SK-N-SH (cell line): ENCODE results near the gene RCE1. TPM values are rescaled to one million over a fixed set of nuclear protein-coding genes. Genes with fewer than 3 reads are reported as not detected.

Source experiments
- CTCF ChIA-PET: fragments of 300-600, 350-600 bp; formaldehyde crosslinking; extraction: SDS; loops from one replicate; lab custom pipeline; 2021; lab: Yijun Ruan, JAX
- POLR2A ChIA-PET: fragments of 350-600 bp; sonication (Branson Sonifier 250); formaldehyde crosslinking; extraction: SDS; loops from one replicate; lab custom pipeline; 2020; ENCODE audit warnings: antibody characterized with exemption, inconsistent platforms; lab: Yijun Ruan, JAX
- DNase-seq: peaks from one replicate; pipeline ENCODE4 v3.0.0; 2012
- H2AFZ ChIP-seq: fragments of 200-600 bp; sonication (generic); 2 replicates; pipeline ENCODE4 v1.8.1; 2016; ENCODE audit warnings: antibody characterized with exemption, mild to moderate bottlenecking, low read depth
- H3F3A ChIP-seq: fragments of 200-600 bp; sonication (generic); replicated peaks from 2 replicates; pipeline ENCODE3; 2016; ENCODE audit warnings: antibody characterized with exemption, mild to moderate bottlenecking; ENCODE audit not compliant: insufficient read depth
- H3K27ac ChIP-seq, 2 experiments: fragments of 200-500 bp in 1 of 2; fragments of 200-600 bp in 1 of 2; sonication (Bioruptor generic) in 1 of 2; sonication (generic), shearing (Covaris generic) in 1 of 2; 2 replicates each; pipeline versions ENCODE4 v1.5.1 to v1.6.1; 2014 to 2016; ENCODE audit warnings: low read depth in 2 of 2, inconsistent platforms in 1 of 2, low read length in 1 of 2, mild to moderate bottlenecking in 1 of 2, mixed read lengths in 1 of 2
- H3K27me3 ChIP-seq: fragments of 200-600 bp; sonication (generic), shearing (Covaris generic); 2 replicates; pipeline ENCODE4 v1.6.1; 2016; ENCODE audit warnings: mixed run types; ENCODE audit not compliant: insufficient read depth
- H3K36me3 ChIP-seq, 2 experiments: fragments of 200-500 bp in 1 of 2; fragments of 200-600 bp in 1 of 2; sonication (Bioruptor generic) in 1 of 2; sonication (generic) in 1 of 2; replicated peaks in 1 of 2; 2 replicates each; pipeline versions ENCODE3 to v1.5.1; 2014 to 2016; ENCODE audit warnings: low read length in 1 of 2, mild to moderate bottlenecking in 1 of 2; ENCODE audit not compliant: insufficient read depth in 2 of 2, control insufficient read depth in 1 of 2
- H3K4me1 ChIP-seq, 2 experiments: fragments of 200-500 bp in 1 of 2; fragments of 200-600 bp in 1 of 2; sonication (Bioruptor generic) in 1 of 2; sonication (generic), shearing (Covaris generic) in 1 of 2; 2 replicates each; pipeline versions ENCODE4 v1.5.1 to v1.6.1; 2014 to 2016; ENCODE audit warnings: low read depth in 1 of 2, low read length in 1 of 2, mixed run types in 1 of 2; ENCODE audit not compliant: insufficient read depth in 2 of 2, control insufficient read depth in 1 of 2
- H3K4me2 ChIP-seq: fragments of 200-600 bp; sonication (generic), shearing (Covaris generic); 2 replicates; pipeline ENCODE4 v1.6.1; 2017; ENCODE audit warnings: mixed run types
- H3K4me3 ChIP-seq, 2 experiments: fragments of 200-500 bp in 1 of 2; fragments of 200-600 bp in 1 of 2; sonication (Bioruptor generic) in 1 of 2; sonication (generic), shearing (Covaris generic) in 1 of 2; 2 replicates each; pipeline versions ENCODE4 v1.5.1 to v1.8.1; 2014 to 2016; ENCODE audit warnings: low read depth in 2 of 2, inconsistent platforms in 1 of 2, low read length in 1 of 2, mild to moderate bottlenecking in 1 of 2, mixed read lengths in 1 of 2, moderate library complexity in 1 of 2
- H3K79me2 ChIP-seq: fragments of 200-600 bp; sonication (generic); 2 replicates; pipeline ENCODE4 v1.8.1; 2017; ENCODE audit warnings: mild to moderate bottlenecking; ENCODE audit not compliant: insufficient read depth
- H3K9ac ChIP-seq: fragments of 200-600 bp; sonication (generic); 2 replicates; pipeline ENCODE4 v1.6.1; 2017; ENCODE audit warnings: mixed run types
- H3K9me2 ChIP-seq: fragments of 200-600 bp; sonication (generic); 2 replicates; pipeline ENCODE4 v1.6.1; 2017; ENCODE audit warnings: mixed run types
- H3K9me3 ChIP-seq: fragments of 200-600 bp; sonication (generic); 2 replicates; pipeline ENCODE4 v1.6.1; 2017; ENCODE audit warnings: mixed run types, mild to moderate bottlenecking, moderate library complexity
- H4K20me1 ChIP-seq: fragments of 200-600 bp; sonication (generic); 2 replicates; pipeline ENCODE4 v1.6.1; 2017; ENCODE audit warnings: mild to moderate bottlenecking, mixed run types; ENCODE audit not compliant: insufficient read depth
- CHD2 ChIP-seq: fragments of 150-350 bp; IDR thresholded peaks from 2 replicates; pipeline ENCODE4 v1.6.1; 2018; ENCODE audit warnings: low read length; ENCODE audit not compliant: partially characterized antibody
- ELF1 ChIP-seq: IDR thresholded peaks from 2 replicates; pipeline ENCODE4 v1.4.0; 2012
- EP300 ChIP-seq, 2 experiments: IDR thresholded peaks; 2 replicates each; pipeline versions ENCODE4 v1.4.0 to v1.6.1; 2012; ENCODE audit warnings: borderline replicate concordance in 1 of 2, low read depth in 1 of 2, low read length in 1 of 2
- EZH2phosphoT487 ChIP-seq: fragments of 200-600 bp; sonication (generic); IDR thresholded peaks from 2 replicates; pipeline ENCODE4 v1.6.1; 2017; ENCODE audit warnings: low read depth, mixed run types, mild to moderate bottlenecking, antibody characterized with exemption, moderate library complexity, borderline replicate concordance
- FOXJ3 ChIP-seq: sonication (generic); formaldehyde crosslinking; IDR thresholded peaks from 2 replicates; pipeline ENCODE4 v1.5.1; 2020; ENCODE audit warnings: mild to moderate bottlenecking, missing genetic modification reagents
- GATA2 ChIP-seq: sonication (generic); formaldehyde crosslinking; IDR thresholded peaks from 2 replicates; pipeline ENCODE4 v1.5.0; 2020; ENCODE audit warnings: mild to moderate bottlenecking, missing genetic modification reagents
- JUND ChIP-seq: IDR thresholded peaks from 2 replicates; pipeline ENCODE4 v1.4.0; 2012
- MEF2A ChIP-seq: IDR thresholded peaks from 2 replicates; pipeline ENCODE4 v1.4.0; 2012; ENCODE audit warnings: low read depth, borderline replicate concordance
- NFIC ChIP-seq: IDR thresholded peaks from 2 replicates; pipeline ENCODE4 v1.4.0; 2012; ENCODE audit warnings: borderline replicate concordance
- NRF1 ChIP-seq: IDR thresholded peaks from 2 replicates; pipeline ENCODE4 v1.6.1; 2012; ENCODE audit warnings: low read depth, mild to moderate bottlenecking, low read length
- POLR2AphosphoS5 ChIP-seq: IDR thresholded peaks from 2 replicates; pipeline ENCODE4 v1.6.1; 2012; ENCODE audit warnings: low read depth, low read length
- RFX5 ChIP-seq: IDR thresholded peaks from 2 replicates; pipeline ENCODE4 v1.6.1; 2012; ENCODE audit warnings: mild to moderate bottlenecking, improper control_type of control experiment, low read length
- RXRA ChIP-seq: IDR thresholded peaks from 2 replicates; pipeline ENCODE4 v1.4.0; 2012; ENCODE audit warnings: low read depth, mild to moderate bottlenecking, borderline replicate concordance
- WGBS: methylation state at CpG from one replicate; pipeline ENCODE4 v1.1.6; 2017; ENCODE audit warnings: low lambda C conversion rate; 5-methylcytosine and 5-hydroxymethylcytosine counted together
- polyA plus RNA-seq, 3 experiments: library from polyadenylated mRNA; depleted of rRNA; stranded (reverse); fragments of >200 nt; gene quantifications; 2 replicates each; pipeline ENCODE4 v1.2.3, GENCODE V29; 2012
- TF ChIP-seq, protein P1 (sequence below): IDR thresholded peaks from 2 replicates; pipeline ENCODE4 v1.4.0; 2012; ENCODE audit warnings: low read depth, borderline replicate concordance
- TF ChIP-seq, protein P2 (sequence below): fragments of 150-350 bp; IDR thresholded peaks from 2 replicates; pipeline ENCODE4 v1.6.1; 2016; ENCODE audit warnings: mild to moderate bottlenecking, low read depth, low read length
- TF ChIP-seq, protein P3 (sequence below): fragments of 200-600 bp; sonication (generic); IDR thresholded peaks from 2 replicates; pipeline ENCODE4 v1.6.1; 2017; ENCODE audit warnings: antibody characterized with exemption, mild to moderate bottlenecking, moderate library complexity
- TF ChIP-seq, protein P4 (sequence below): IDR thresholded peaks from 2 replicates; pipeline ENCODE4 v1.4.0; 2012; ENCODE audit warnings: low read depth, borderline replicate concordance
- TF ChIP-seq, protein P5 (sequence below): fragments of 150-350 bp; IDR thresholded peaks from 2 replicates; pipeline ENCODE4 v1.6.1; 2017; ENCODE audit warnings: antibody characterized with exemption, low read length, low read depth, borderline replicate concordance

RCE1 gene
- polyA plus RNA-seq, 1 of the 3 experiments (the other 2 are of a cell fraction) = 25.0 TPM

DNA sequence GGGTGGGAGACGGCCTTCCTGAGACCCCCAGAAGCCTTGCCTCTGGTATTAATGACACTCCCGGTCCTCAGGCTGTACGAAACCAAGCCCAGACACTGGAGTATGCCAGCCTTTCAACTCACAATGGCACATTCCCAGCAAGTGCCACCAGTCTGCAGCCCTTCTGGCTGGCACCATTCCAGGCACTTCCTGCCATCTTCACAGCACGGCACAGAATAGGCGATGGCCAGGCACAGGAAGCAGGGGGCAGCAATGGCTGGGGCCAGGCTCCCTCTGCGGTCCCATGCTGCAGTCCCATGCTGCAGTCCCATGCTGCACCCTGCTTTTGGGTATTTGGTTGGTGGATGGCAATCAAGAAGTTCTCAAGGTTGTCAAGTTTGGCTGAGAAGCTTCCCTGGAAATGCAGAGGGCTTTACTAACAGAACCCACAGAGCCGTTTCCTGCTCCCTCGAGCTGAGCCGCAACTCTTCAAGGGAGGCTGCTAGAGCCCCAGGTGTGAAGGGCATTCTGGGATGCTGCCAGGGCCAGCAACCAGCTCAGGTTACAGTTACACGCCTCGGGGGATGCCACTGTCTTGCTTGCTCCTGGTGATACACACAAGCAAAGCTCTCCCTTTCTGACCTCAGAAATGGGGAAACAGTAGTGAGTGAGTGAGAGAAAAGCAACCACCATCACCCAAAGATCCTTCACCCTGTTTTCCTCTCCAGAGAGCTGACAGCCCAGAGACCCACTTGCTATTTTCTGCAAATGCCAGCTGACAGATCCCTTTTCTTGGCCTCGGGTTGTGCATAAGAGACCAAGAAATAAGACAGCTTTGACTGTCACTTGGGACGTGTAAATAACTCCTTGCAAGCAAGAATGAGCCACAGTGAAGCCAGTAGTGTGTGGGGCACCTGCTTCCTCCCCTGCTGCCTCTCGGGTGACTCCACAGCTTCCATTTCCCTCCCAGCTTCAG is 37.5 kb downstream of the RCE1 start (continued):
- TF ChIP-seq POLR2AphosphoS5 = no peak
- TF ChIP-seq GATA2 = no peak
- TF ChIP-seq EP300 (IDR thresholded peaks at IDR 0.05; ENCODE audit: borderline replicate concordance in 1 of 2, low read depth in 1 of 2, low read length in 1 of 2) = no peak
- TF ChIP-seq FOXJ3 (CRISPR knock-in tag) = no peak
- TF ChIP-seq CHD2 = no peak
- TF ChIP-seq, protein P1, sequence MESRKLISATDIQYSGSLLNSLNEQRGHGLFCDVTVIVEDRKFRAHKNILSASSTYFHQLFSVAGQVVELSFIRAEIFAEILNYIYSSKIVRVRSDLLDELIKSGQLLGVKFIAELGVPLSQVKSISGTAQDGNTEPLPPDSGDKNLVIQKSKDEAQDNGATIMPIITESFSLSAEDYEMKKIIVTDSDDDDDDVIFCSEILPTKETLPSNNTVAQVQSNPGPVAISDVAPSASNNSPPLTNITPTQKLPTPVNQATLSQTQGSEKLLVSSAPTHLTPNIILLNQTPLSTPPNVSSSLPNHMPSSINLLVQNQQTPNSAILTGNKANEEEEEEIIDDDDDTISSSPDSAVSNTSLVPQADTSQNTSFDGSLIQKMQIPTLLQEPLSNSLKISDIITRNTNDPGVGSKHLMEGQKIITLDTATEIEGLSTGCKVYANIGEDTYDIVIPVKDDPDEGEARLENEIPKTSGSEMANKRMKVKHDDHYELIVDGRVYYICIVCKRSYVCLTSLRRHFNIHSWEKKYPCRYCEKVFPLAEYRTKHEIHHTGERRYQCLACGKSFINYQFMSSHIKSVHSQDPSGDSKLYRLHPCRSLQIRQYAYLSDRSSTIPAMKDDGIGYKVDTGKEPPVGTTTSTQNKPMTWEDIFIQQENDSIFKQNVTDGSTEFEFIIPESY = no peak
- no peak for TF ChIP-seq RFX5
- TF ChIP-seq, protein P2, sequence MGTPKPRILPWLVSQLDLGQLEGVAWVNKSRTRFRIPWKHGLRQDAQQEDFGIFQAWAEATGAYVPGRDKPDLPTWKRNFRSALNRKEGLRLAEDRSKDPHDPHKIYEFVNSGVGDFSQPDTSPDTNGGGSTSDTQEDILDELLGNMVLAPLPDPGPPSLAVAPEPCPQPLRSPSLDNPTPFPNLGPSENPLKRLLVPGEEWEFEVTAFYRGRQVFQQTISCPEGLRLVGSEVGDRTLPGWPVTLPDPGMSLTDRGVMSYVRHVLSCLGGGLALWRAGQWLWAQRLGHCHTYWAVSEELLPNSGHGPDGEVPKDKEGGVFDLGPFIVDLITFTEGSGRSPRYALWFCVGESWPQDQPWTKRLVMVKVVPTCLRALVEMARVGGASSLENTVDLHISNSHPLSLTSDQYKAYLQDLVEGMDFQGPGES = no peak
- no peak for TF ChIP-seq RXRA

DNA sequence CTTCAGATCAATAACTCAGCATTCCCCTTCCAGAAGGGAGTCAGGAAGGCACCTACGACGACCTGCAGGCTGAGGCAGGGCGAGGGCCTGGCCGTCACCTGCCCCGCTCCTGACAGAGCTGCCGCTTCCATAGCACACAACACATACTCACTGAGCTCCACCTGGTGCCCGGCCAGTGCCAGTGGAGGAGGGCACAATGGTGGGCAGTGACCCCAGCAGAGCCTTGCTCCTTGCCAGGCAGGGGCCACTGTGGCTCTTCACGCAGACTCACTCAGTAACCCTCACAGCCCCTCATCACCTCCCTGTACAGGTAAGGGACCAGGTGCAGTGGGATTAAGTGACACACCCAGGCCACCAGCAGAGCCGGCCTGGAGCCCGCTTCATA is 38.2 kb downstream of the RCE1 start:
- no peaks in the 10 kb centered on the region for H3K27me3 ChIP-seq
- no peak overlapping the region for H3K9ac ChIP-seq
- H3K4me3 ChIP-seq = no peak overlapping the region
- H3K9me3 ChIP-seq = no peaks in the 10 kb centered on the region
- no peak overlapping the region; a peak in 1 of 4 replicates for H3K27ac ChIP-seq
- no peaks in the 10 kb centered on the region for H3F3A ChIP-seq
- H3K9me2 ChIP-seq = no peaks in the 10 kb centered on the region
- ChIA-PET POLR2A (interaction anchor here (0.8 kb wide), 1 partner anchor 38 kb away, joined by 3 read pairs; the partner anchor contains the start of gene RCE1), CTCF (interaction anchor here (0.9 to 4.6 kb wide), 9 partner anchors 19 to 203 kb away, joined by 3 to 44 read pairs (median 5); partner anchors contain the start of genes C11orf86 and RBM4B)
- no peak for DNase-seq
- no peaks in the 10 kb centered on the region for H3K79me2 ChIP-seq
- no peaks in the 10 kb centered on the region for H3K36me3 ChIP-seq
- peaks cover 4 to 57% of the 10 kb centered on the region in 2 experiments; a peak in 2 of 4 replicates for H3K4me1 ChIP-seq
- no peak overlapping the region for H3K4me2 ChIP-seq
- 96% methylated on average over 6 of the region's 10 CpGs for whole genome bisulfite sequencing
- no peak overlapping the region for H2AFZ ChIP-seq
- H4K20me1 ChIP-seq = no peaks in the 10 kb centered on the region
- TF ChIP-seq, protein P1 = no peak
- TF ChIP-seq, protein P3, sequence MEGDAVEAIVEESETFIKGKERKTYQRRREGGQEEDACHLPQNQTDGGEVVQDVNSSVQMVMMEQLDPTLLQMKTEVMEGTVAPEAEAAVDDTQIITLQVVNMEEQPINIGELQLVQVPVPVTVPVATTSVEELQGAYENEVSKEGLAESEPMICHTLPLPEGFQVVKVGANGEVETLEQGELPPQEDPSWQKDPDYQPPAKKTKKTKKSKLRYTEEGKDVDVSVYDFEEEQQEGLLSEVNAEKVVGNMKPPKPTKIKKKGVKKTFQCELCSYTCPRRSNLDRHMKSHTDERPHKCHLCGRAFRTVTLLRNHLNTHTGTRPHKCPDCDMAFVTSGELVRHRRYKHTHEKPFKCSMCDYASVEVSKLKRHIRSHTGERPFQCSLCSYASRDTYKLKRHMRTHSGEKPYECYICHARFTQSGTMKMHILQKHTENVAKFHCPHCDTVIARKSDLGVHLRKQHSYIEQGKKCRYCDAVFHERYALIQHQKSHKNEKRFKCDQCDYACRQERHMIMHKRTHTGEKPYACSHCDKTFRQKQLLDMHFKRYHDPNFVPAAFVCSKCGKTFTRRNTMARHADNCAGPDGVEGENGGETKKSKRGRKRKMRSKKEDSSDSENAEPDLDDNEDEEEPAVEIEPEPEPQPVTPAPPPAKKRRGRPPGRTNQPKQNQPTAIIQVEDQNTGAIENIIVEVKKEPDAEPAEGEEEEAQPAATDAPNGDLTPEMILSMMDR = no peak
- TF ChIP-seq, protein P4, sequence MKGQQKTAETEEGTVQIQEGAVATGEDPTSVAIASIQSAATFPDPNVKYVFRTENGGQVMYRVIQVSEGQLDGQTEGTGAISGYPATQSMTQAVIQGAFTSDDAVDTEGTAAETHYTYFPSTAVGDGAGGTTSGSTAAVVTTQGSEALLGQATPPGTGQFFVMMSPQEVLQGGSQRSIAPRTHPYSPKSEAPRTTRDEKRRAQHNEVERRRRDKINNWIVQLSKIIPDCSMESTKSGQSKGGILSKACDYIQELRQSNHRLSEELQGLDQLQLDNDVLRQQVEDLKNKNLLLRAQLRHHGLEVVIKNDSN = no peak
- TF ChIP-seq, protein P5, sequence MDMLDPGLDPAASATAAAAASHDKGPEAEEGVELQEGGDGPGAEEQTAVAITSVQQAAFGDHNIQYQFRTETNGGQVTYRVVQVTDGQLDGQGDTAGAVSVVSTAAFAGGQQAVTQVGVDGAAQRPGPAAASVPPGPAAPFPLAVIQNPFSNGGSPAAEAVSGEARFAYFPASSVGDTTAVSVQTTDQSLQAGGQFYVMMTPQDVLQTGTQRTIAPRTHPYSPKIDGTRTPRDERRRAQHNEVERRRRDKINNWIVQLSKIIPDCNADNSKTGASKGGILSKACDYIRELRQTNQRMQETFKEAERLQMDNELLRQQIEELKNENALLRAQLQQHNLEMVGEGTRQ = no peak
- TF ChIP-seq POLR2AphosphoS5 = no peak
- TF ChIP-seq NFIC = no peak
- TF ChIP-seq EZH2phosphoT487 = no peak
- no peak for TF ChIP-seq EP300 (IDR thresholded peaks at IDR 0.05; ENCODE audit: borderline replicate concordance in 1 of 2, low read depth in 1 of 2, low read length in 1 of 2)
- TF ChIP-seq RFX5 = no peak
- no peak for TF ChIP-seq NRF1
- no peak for TF ChIP-seq MEF2A
- TF ChIP-seq JUND = no peak
- TF ChIP-seq ELF1 = no peak
